ENCODE data around the gene TAMM41.

Gene TAMM41

DNA sequence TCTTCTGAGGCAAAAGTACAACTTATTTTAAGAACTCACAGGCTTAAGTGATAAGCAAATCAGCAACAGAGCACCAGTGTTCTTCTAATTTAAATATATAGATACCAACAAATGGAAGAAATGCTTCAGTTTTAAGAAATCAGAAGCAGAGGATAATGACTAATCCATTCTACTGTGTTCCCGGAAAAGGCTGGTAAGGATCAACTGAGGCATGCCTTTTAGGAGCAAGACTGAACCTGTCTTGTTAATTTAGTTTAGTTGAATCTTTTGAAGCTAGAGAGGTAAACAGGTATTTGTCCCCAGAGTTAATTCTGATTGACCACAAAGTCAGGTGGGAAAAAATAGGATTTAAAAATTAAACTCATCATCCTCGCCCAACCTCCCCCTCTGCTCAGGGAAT is 51.8 kb downstream of the TAMM41 start:
- Histone ChIP-seq H3K9me2 (replicated peaks; ENCODE audit: insufficient read depth, low read length) (no peaks in the 10 kb centered on the region), H3K4me1 (ENCODE audit: low read length) (no peaks in the 10 kb centered on the region), H3K27me3 (replicated peaks; ENCODE audit: insufficient read depth, low read length) (no peaks in the 10 kb centered on the region), H4K20me1 (ENCODE audit: insufficient read depth, low read length) (no peaks in the 10 kb centered on the region), H3K36me3 (replicated peaks; ENCODE audit: insufficient read depth, low read length) (no peaks in the 10 kb centered on the region), H3K27ac (ENCODE audit: low read length) (no peak overlapping the region), H3K4me2 (ENCODE audit: low read depth, low read length) (no peak overlapping the region), H3K4me3 (ENCODE audit: low read length) (no peak overlapping the region), H3K9me3 (replicated peaks; ENCODE audit: insufficient read depth, low read length) (no peaks in the 10 kb centered on the region), H3F3A (ENCODE audit: insufficient read depth, low read length) (no peaks in the 10 kb centered on the region; the same call in 1 of the 2 replicates), H3K9ac (ENCODE audit: low read length) (no peak overlapping the region), H2AFZ (ENCODE audit: low read length) (no peak overlapping the region), H3K79me2 (ENCODE audit: low read length) (no peaks in the 10 kb centered on the region)
- DNase-seq, result no peak
- TF ChIP-seq, protein P1, sequence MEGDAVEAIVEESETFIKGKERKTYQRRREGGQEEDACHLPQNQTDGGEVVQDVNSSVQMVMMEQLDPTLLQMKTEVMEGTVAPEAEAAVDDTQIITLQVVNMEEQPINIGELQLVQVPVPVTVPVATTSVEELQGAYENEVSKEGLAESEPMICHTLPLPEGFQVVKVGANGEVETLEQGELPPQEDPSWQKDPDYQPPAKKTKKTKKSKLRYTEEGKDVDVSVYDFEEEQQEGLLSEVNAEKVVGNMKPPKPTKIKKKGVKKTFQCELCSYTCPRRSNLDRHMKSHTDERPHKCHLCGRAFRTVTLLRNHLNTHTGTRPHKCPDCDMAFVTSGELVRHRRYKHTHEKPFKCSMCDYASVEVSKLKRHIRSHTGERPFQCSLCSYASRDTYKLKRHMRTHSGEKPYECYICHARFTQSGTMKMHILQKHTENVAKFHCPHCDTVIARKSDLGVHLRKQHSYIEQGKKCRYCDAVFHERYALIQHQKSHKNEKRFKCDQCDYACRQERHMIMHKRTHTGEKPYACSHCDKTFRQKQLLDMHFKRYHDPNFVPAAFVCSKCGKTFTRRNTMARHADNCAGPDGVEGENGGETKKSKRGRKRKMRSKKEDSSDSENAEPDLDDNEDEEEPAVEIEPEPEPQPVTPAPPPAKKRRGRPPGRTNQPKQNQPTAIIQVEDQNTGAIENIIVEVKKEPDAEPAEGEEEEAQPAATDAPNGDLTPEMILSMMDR (IDR thresholded peaks at IDR 0.05; ENCODE audit: low read length), result no peak
- TF ChIP-seq EZH2 (optimal IDR thresholded peaks at IDR 0.05; ENCODE audit: low read depth, low read length), result no peak
- no peak for TF ChIP-seq EZH2phosphoT487 (IDR thresholded peaks at IDR 0.05; ENCODE audit: low read length)

DNA sequence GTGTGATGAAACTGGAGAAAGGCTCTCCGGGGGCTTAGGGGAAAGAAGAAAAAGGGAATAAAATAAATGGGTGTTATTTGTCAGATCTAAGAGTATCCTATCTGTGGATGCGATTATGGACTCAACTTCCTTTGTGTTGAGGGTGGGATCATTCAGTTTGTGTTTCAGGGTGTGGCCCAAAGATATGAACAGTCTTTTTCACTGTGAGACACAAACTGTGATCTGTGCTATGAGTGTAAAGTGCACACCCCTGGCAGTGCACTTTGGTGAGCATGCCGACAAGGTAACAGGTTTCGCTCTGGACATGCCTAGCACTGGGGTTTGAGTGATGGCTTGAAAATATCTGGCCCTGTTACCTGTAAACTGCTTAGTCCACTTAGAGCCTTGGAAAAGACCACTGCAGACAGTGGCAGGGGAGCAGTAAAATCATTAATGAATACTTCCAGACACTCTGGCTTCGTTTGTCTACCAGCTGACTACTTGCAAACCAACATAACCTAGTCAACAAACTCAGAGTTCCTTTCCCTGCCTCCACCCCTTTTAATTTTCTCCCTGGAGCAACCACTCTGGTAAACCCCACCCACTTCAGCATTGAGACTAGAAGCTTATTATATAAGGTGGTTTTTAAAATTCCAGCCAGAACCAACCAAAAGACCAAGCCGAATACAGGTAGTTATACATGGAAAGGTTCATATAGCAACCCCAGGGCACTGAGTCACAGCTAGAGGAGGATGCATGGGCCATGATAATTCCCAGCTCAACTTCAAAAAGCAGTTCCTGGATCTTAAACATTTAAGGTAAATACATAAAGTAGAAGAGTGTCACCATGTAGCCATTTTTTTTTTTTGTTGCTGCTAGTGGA is 55.1 kb downstream of the TAMM41 start:
- no peaks in the 10 kb centered on the region for H3K79me2 ChIP-seq (ENCODE audit: low read length)
- H3K4me1 ChIP-seq (ENCODE audit: low read length), result no peaks in the 10 kb centered on the region
- no peak overlapping the region for H3K27ac ChIP-seq (ENCODE audit: low read length)
- H3K9me2 ChIP-seq (replicated peaks; ENCODE audit: insufficient read depth, low read length), result no peaks in the 10 kb centered on the region
- H2AFZ ChIP-seq (ENCODE audit: low read length), result no peak overlapping the region
- H3K27me3 ChIP-seq (replicated peaks; ENCODE audit: insufficient read depth, low read length), result no peaks in the 10 kb centered on the region
- H3K9me3 ChIP-seq (replicated peaks; ENCODE audit: insufficient read depth, low read length), result no peaks in the 10 kb centered on the region
- H3K9ac ChIP-seq (ENCODE audit: low read length), result no peak overlapping the region
- no peaks in the 10 kb centered on the region for H3F3A ChIP-seq (ENCODE audit: insufficient read depth, low read length)
- DNase-seq, result no peak
- TF ChIP-seq, protein P1 (IDR thresholded peaks at IDR 0.05; ENCODE audit: low read length), result no peak
- no peak for TF ChIP-seq EZH2 (optimal IDR thresholded peaks at IDR 0.05; ENCODE audit: low read depth, low read length)
- TF ChIP-seq EZH2phosphoT487 (IDR thresholded peaks at IDR 0.05; ENCODE audit: low read length), result no peak
- no peaks in the 10 kb centered on the region for H3K36me3 ChIP-seq (replicated peaks; ENCODE audit: insufficient read depth, low read length)
- no peak overlapping the region for H3K4me2 ChIP-seq (ENCODE audit: low read depth, low read length)
- H3K4me3 ChIP-seq (ENCODE audit: low read length), result no peak overlapping the region
- H4K20me1 ChIP-seq (ENCODE audit: insufficient read depth, low read length), result no peaks in the 10 kb centered on the region

DNA sequence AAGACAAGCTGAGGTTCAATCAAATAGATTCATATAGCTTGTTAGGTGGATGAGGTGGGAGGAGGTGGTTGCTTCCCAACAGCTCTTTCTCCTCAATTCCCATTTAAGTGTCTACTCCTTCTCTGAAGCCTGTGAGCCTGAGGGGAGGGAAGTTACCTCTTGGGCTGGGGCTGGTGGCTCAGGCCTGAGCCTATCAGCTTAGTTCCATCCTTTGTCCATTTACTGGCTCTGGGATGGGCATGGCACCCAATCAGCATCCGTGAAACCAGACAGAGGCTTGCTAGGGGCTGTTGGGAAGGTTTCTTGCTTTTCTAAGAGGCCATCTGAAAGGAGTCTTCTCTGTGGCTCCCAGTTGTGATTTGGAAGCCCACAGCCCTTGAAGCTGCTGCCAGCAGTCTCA is 57.3 kb downstream of the TAMM41 start:
- Histone ChIP-seq H3K79me2 (ENCODE audit: low read length) (no peaks in the 10 kb centered on the region), H3K36me3 (replicated peaks; ENCODE audit: insufficient read depth, low read length) (no peaks in the 10 kb centered on the region), H3K4me1 (ENCODE audit: low read length) (no peaks in the 10 kb centered on the region), H4K20me1 (ENCODE audit: insufficient read depth, low read length) (no peaks in the 10 kb centered on the region), H3K9me2 (replicated peaks; ENCODE audit: insufficient read depth, low read length) (no peaks in the 10 kb centered on the region), H3K4me3 (ENCODE audit: low read length) (no peak overlapping the region), H3F3A (ENCODE audit: insufficient read depth, low read length) (no peaks in the 10 kb centered on the region), H3K9me3 (replicated peaks; ENCODE audit: insufficient read depth, low read length) (no peaks in the 10 kb centered on the region), H3K27ac (ENCODE audit: low read length) (no peak overlapping the region), H3K9ac (ENCODE audit: low read length) (no peak overlapping the region), H2AFZ (ENCODE audit: low read length) (no peak overlapping the region), H3K4me2 (ENCODE audit: low read depth, low read length) (no peak overlapping the region), H3K27me3 (replicated peaks; ENCODE audit: insufficient read depth, low read length) (no peaks in the 10 kb centered on the region)
- DNase-seq, result no peak
- TF ChIP-seq EZH2 (optimal IDR thresholded peaks at IDR 0.05; ENCODE audit: low read depth, low read length), result no peak
- TF ChIP-seq, protein P1 (IDR thresholded peaks at IDR 0.05; ENCODE audit: low read length), result no peak
- TF ChIP-seq EZH2phosphoT487 (IDR thresholded peaks at IDR 0.05; ENCODE audit: low read length), result no peak

All from MM.1S (cell line).